ENCODE measurements around the gene CHST8.

The CHST8 gene

GRCh38 chr19:33779849-33780248 lies 158.1 kb downstream of the CHST8 start:
- Histone ChIP-seq H4K20me1 (ENCODE audit: control insufficient read depth, insufficient read depth, low read depth, low read length) (no peaks in the 10 kb centered on the region), H3K27me3 (ENCODE audit: control insufficient read depth, low read length) (no peaks in the 10 kb centered on the region), H3K79me2 (ENCODE audit: control insufficient read depth, low read length) (no peaks in the 10 kb centered on the region), H3F3A (ENCODE audit: control insufficient read depth, insufficient read depth) (no peaks in the 10 kb centered on the region), H3K36me3 (ENCODE audit: control insufficient read depth, low read length) (no peaks in the 10 kb centered on the region), H3K4me2 (ENCODE audit: low read length) (no peak overlapping the region), H3K9me3 (ENCODE audit: control insufficient read depth, insufficient read depth, low read length) (no peaks in the 10 kb centered on the region), H3K9me2 (replicated peaks; ENCODE audit: control insufficient read depth, low read length) (no peaks in the 10 kb centered on the region), H3K4me1 (ENCODE audit: control insufficient read depth, low read length) (no peaks in the 10 kb centered on the region), H3K4me3 (ENCODE audit: low read length) (no peak overlapping the region), H3K27ac (ENCODE audit: low read depth, low read length) (no peak overlapping the region)
- no peak for TF ChIP-seq CTCF (IDR thresholded peaks at IDR 0.05; ENCODE audit: low read depth, low read length, poor library complexity, severe bottlenecking)
- TF ChIP-seq EZH2phosphoT487 (IDR thresholded peaks at IDR 0.05; ENCODE audit: borderline replicate concordance, low read length) = no peak

- H3K27ac ChIP-seq (ENCODE audit: low read depth, low read length) = no peak overlapping the region
- no peaks in the 10 kb centered on the region for H3F3A ChIP-seq (ENCODE audit: control insufficient read depth, insufficient read depth)
- no peaks in the 10 kb centered on the region for H3K36me3 ChIP-seq (ENCODE audit: control insufficient read depth, low read length)
- no peak overlapping the region for H3K4me3 ChIP-seq (ENCODE audit: low read length)
- no peaks in the 10 kb centered on the region for H3K9me2 ChIP-seq (replicated peaks; ENCODE audit: control insufficient read depth, low read length)
- no peak for TF ChIP-seq EZH2phosphoT487 (IDR thresholded peaks at IDR 0.05; ENCODE audit: borderline replicate concordance, low read length)
- no peak for TF ChIP-seq CTCF (IDR thresholded peaks at IDR 0.05; ENCODE audit: low read depth, low read length, poor library complexity, severe bottlenecking)
- H3K27me3 ChIP-seq (ENCODE audit: control insufficient read depth, low read length) = no peaks in the 10 kb centered on the region
- H3K4me1 ChIP-seq (ENCODE audit: control insufficient read depth, low read length) = no peaks in the 10 kb centered on the region
- no peaks in the 10 kb centered on the region for H3K79me2 ChIP-seq (ENCODE audit: control insufficient read depth, low read length)
- no peaks in the 10 kb centered on the region for H3K9me3 ChIP-seq (ENCODE audit: control insufficient read depth, insufficient read depth, low read length)
- H3K4me2 ChIP-seq (ENCODE audit: low read length) = no peak overlapping the region
- H4K20me1 ChIP-seq (ENCODE audit: control insufficient read depth, insufficient read depth, low read depth, low read length) = no peaks in the 10 kb centered on the region
Observed at GRCh38 chr19:33780251-33780650, 158.5 kb downstream of the CHST8 start.

GRCh38 chr19:33780746-33781145 lies 159.0 kb downstream of the CHST8 start:
- no peaks in the 10 kb centered on the region for H4K20me1 ChIP-seq (ENCODE audit: control insufficient read depth, insufficient read depth, low read depth, low read length)
- no peaks in the 10 kb centered on the region for H3F3A ChIP-seq (ENCODE audit: control insufficient read depth, insufficient read depth)
- H3K79me2 ChIP-seq (ENCODE audit: control insufficient read depth, low read length) = no peaks in the 10 kb centered on the region
- no peak overlapping the region for H3K27ac ChIP-seq (ENCODE audit: low read depth, low read length)
- no peaks in the 10 kb centered on the region for H3K9me3 ChIP-seq (ENCODE audit: control insufficient read depth, insufficient read depth, low read length)
- TF ChIP-seq CTCF (IDR thresholded peaks at IDR 0.05; ENCODE audit: low read depth, low read length, poor library complexity, severe bottlenecking) (no peak), EZH2phosphoT487 (IDR thresholded peaks at IDR 0.05; ENCODE audit: borderline replicate concordance, low read length) (no peak)
- H3K4me2 ChIP-seq (ENCODE audit: low read length) = no peak overlapping the region
- no peaks in the 10 kb centered on the region for H3K4me1 ChIP-seq (ENCODE audit: control insufficient read depth, low read length)
- H3K9me2 ChIP-seq (replicated peaks; ENCODE audit: control insufficient read depth, low read length) = no peaks in the 10 kb centered on the region
- no peaks in the 10 kb centered on the region for H3K36me3 ChIP-seq (ENCODE audit: control insufficient read depth, low read length)
- H3K4me3 ChIP-seq (ENCODE audit: low read length) = no peak overlapping the region
- no peaks in the 10 kb centered on the region for H3K27me3 ChIP-seq (ENCODE audit: control insufficient read depth, low read length)

Data from DOHH2 (cell line).